DOHH2 (cell line): ENCODE results near the gene STK32C.

ENCODE experiments used
- EZH2phosphoT487 ChIP-seq: fragments of 200-600 bp; sonication (generic); IDR thresholded peaks from 2 replicates; pipeline ENCODE4 v1.6.1; 2017; ENCODE audit warnings: borderline replicate concordance, mild to moderate bottlenecking, antibody characterized with exemption, low read length, moderate library complexity, mixed read lengths
- TF ChIP-seq, protein P1 (sequence below): fragments of 200-600 bp; sonication (generic); IDR thresholded peaks from one replicate; pipeline ENCODE4 v1.5.1; 2014; ENCODE audit warnings: antibody characterized with exemption, mild to moderate bottlenecking, low read depth, low read length; ENCODE audit not compliant: poor library complexity, severe bottlenecking

GRCh38 chr10:132266594-132267161 lies 41.1 kb downstream of the STK32C start:
- TF ChIP-seq, protein P1, sequence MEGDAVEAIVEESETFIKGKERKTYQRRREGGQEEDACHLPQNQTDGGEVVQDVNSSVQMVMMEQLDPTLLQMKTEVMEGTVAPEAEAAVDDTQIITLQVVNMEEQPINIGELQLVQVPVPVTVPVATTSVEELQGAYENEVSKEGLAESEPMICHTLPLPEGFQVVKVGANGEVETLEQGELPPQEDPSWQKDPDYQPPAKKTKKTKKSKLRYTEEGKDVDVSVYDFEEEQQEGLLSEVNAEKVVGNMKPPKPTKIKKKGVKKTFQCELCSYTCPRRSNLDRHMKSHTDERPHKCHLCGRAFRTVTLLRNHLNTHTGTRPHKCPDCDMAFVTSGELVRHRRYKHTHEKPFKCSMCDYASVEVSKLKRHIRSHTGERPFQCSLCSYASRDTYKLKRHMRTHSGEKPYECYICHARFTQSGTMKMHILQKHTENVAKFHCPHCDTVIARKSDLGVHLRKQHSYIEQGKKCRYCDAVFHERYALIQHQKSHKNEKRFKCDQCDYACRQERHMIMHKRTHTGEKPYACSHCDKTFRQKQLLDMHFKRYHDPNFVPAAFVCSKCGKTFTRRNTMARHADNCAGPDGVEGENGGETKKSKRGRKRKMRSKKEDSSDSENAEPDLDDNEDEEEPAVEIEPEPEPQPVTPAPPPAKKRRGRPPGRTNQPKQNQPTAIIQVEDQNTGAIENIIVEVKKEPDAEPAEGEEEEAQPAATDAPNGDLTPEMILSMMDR = no peak
- TF ChIP-seq EZH2phosphoT487 = no peak
